ENCODE measurements around the gene RNF182.

GRCh38 chr6:13990796-13991195 lies 66.0 kb downstream of the RNF182 start:
- TF ChIP-seq, protein P1, sequence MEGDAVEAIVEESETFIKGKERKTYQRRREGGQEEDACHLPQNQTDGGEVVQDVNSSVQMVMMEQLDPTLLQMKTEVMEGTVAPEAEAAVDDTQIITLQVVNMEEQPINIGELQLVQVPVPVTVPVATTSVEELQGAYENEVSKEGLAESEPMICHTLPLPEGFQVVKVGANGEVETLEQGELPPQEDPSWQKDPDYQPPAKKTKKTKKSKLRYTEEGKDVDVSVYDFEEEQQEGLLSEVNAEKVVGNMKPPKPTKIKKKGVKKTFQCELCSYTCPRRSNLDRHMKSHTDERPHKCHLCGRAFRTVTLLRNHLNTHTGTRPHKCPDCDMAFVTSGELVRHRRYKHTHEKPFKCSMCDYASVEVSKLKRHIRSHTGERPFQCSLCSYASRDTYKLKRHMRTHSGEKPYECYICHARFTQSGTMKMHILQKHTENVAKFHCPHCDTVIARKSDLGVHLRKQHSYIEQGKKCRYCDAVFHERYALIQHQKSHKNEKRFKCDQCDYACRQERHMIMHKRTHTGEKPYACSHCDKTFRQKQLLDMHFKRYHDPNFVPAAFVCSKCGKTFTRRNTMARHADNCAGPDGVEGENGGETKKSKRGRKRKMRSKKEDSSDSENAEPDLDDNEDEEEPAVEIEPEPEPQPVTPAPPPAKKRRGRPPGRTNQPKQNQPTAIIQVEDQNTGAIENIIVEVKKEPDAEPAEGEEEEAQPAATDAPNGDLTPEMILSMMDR (IDR thresholded peaks at IDR 0.05), result no peak
- TF ChIP-seq POLR2A (IDR thresholded peaks at IDR 0.05), result no peak

All from uterus (tissue), 2 donors.